Mucosa of rectum (tissue), 2 donors: ENCODE results near the gene ELOA.

Experiments used
- H3K27ac ChIP-seq, 2 donors: one replicate each; pipeline ENCODE4 v1.7.0; 2013; ENCODE audit warnings: inconsistent platforms in 2 of 2, low read depth in 2 of 2, low read length in 2 of 2
- H3K27me3 ChIP-seq, 2 donors: one replicate each; pipeline ENCODE4 v1.7.0; 2013; ENCODE audit warnings: low read length in 2 of 2; ENCODE audit not compliant: control insufficient read depth in 2 of 2, insufficient read depth in 2 of 2
- H3K36me3 ChIP-seq, 2 donors: one replicate each; pipeline ENCODE4 v1.7.0; 2013; ENCODE audit warnings: low read length in 2 of 2; ENCODE audit not compliant: control insufficient read depth in 2 of 2, insufficient read depth in 2 of 2
- H3K4me1 ChIP-seq, 2 donors: one replicate each; pipeline ENCODE4 v1.7.0; 2013; ENCODE audit warnings: low read length in 2 of 2, mild to moderate bottlenecking in 1 of 2; ENCODE audit not compliant: control insufficient read depth in 2 of 2, insufficient read depth in 2 of 2
- H3K4me3 ChIP-seq, 2 donors: one replicate each; pipeline ENCODE4 v1.7.0; 2013; ENCODE audit warnings: low read length in 2 of 2
- H3K9ac ChIP-seq, 2 donors: one replicate each; pipeline ENCODE4 v1.7.0; 2013; ENCODE audit warnings: low read length in 2 of 2, low read depth in 1 of 2, mild to moderate bottlenecking in 1 of 2
- H3K9me3 ChIP-seq, 2 donors: one replicate each; pipeline ENCODE4 v1.7.0; 2013; ENCODE audit warnings: low read length in 2 of 2; ENCODE audit not compliant: control insufficient read depth in 2 of 2
- donor health status: healthy.
- donor health status: Normal muscosa, but diverticular disease.

ELOA gene

DNA sequence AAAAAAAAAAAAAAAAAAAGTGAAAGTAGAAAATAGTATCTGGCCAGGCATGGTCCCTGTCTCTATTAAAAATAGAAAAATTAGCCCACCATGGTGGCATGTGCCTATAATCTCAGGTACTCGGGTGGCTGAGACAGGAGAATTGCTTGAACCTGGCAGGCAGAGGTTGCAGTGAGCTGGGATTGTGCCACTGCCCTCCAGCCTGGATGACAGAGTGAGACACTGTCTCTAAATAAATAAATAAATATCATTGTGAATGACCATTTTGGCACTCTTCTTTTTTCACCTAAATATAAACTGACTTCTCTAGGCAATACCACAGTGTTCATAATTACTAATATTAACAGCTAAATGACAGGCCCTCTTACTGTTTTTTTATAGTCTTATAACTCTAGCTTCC is 14.5 kb downstream of the ELOA start:
- Histone ChIP-seq H3K4me3 (no peak overlapping the region), H3K36me3 (peaks cover 77 to 82% of the 10 kb centered on the region in 2 donors), H3K27ac (no peak overlapping the region), H3K9me3 (no peaks in the 10 kb centered on the region), H3K4me1 (no peaks in the 10 kb centered on the region), H3K27me3 (no peaks in the 10 kb centered on the region), H3K9ac (no peak overlapping the region)

DNA sequence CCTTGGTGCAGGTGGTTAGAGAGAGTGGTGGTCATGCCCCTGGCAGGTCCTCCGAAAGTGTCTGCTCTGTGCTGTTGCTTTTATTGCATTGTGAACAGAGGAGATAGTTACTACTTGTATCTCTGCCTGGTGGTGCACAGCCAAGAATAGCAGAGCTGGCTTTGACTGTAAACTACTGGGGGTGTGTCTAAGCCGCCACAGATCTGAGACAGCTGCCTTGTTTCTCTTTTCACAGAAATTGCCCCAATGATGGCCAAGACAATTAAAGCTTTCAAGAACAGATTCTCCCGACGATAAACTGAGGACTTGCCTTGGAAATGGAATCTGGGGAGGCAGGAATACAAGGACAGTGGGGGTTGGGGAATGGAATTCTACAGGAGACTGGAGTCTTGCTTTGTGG is 16.0 kb downstream of the ELOA start:
- no peaks in the 10 kb centered on the region for H3K9me3 ChIP-seq
- no peaks in the 10 kb centered on the region for H3K27me3 ChIP-seq
- H3K9ac ChIP-seq, result no peak overlapping the region
- H3K36me3 ChIP-seq, result peaks cover 66 to 68% of the 10 kb centered on the region in 2 donors
- no peaks in the 10 kb centered on the region for H3K4me1 ChIP-seq
- no peak overlapping the region for H3K27ac ChIP-seq
- no peak overlapping the region for H3K4me3 ChIP-seq

DNA sequence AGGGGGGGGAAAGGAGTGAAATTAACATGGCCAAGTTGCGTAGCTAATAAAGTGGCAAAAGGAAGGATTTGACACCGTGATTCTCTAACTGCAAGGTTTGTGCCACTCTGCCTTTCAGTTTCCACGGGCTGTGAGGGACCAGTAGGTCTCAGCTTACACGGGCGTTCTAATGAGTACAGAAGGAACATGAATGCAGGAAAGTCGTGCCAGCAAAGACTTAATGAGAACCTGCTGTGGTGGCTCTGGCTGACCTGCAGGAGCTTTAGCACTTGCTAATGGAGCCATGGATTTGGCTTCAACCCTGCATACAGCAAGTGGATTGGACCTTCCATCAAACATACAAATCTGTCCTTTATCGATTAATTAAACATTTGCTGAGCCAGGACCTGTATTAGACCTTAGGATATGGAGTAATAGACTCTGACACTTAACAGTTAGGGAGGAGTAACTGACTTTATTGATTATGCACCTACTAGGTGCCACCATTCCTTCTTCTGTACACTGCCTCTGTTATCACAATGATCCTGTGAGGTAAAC is 19.8 kb downstream of the ELOA start:
- Histone ChIP-seq H3K9me3 (no peaks in the 10 kb centered on the region), H3K4me1 (no peaks in the 10 kb centered on the region), H3K27ac (no peak overlapping the region), H3K27me3 (no peaks in the 10 kb centered on the region), H3K4me3 (no peak overlapping the region), H3K36me3 (peaks cover 34 to 45% of the 10 kb centered on the region in 2 donors), H3K9ac (no peak overlapping the region)

DNA sequence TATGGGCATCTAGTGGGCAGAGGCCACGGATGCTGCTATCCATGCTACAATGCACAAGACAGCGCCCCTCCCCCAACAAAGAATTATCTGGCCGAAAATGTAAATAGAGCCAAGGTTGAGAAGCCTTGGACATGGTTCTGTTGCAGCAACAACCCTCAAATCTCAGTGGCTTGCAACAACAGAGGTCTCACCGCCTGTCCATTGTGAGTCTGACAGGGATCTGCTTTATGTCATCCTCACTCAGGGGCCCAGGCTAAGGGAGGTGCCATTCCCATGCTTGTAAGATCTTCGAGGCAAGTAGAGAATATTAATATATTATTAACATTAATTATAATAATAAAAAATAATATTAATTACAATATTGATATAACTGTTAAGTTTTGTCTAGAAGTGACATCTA is 25.5 kb downstream of the ELOA start:
- no peak overlapping the region for H3K4me3 ChIP-seq
- H3K27me3 ChIP-seq, result no peaks in the 10 kb centered on the region
- H3K9me3 ChIP-seq, result no peaks in the 10 kb centered on the region
- peaks cover 3 to 16% of the 10 kb centered on the region in 2 donors for H3K36me3 ChIP-seq
- no peak overlapping the region for H3K9ac ChIP-seq
- H3K27ac ChIP-seq, result no peak overlapping the region
- H3K4me1 ChIP-seq, result peaks cover 0 to 2% of the 10 kb centered on the region in 2 donors

DNA sequence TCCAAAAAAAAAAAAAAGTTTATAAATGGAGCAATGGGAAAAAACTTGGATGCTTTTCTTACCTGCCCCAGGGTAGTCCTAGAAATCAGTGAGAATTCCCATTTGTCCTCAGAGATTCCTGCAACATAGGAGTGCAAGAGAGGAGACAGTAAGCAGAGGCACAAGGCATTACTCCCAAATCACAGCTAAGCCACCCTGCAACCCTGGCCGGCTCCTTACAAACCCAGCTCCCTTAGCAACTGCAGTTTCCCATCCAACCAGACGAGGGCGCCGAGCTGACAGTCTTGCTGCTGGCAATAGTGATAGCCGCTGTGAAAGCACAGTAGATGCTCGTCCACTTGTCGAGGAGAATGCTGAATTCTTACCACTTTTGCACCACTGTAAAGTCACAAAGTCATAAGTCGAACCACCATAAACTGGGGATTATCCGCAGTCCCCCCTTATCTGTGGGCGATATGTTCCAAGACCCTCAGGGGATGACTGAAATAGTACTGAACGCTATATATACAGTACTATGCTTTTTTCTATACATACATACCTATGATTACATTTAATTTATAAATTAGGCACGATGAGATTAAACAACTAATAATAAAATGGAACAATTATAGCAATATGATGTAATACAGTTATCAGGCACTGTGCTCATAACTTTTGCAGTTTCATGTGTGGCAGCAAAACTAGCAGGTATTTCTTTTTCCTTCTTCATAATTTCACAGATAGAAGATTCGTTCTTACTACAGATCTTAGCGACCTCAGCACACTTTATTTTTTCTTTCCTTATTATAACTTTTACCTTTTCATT is 29.0 kb downstream of the ELOA start:
- no peak overlapping the region for H3K9ac ChIP-seq

DNA sequence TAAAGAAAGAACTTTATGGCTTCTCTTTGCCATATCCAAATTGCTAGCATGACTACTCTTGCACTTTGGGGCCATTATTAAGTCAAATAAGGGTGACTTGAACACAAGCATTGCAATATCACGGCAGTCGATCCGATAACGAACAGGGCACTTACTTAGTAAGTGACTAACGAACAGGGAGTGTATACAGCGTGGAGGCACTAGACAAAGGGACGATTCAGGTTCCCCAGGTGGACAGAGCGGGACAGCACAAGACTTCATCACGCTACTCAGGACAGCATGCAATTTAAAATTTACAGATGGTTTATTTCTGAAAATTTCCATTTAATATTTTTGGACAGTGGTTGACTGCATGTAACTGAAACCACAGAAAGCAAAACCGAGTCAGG is 29.6 kb downstream of the ELOA start:
- no peak overlapping the region for H3K9ac ChIP-seq
- no peaks in the 10 kb centered on the region for H3K9me3 ChIP-seq
- peaks cover 3 to 4% of the 10 kb centered on the region in 2 donors for H3K36me3 ChIP-seq
- H3K27me3 ChIP-seq, result no peaks in the 10 kb centered on the region
- H3K4me1 ChIP-seq, result peaks cover 8 to 9% of the 10 kb centered on the region in 2 donors
- no peak overlapping the region for H3K4me3 ChIP-seq
- no peak overlapping the region for H3K27ac ChIP-seq

More for the DNA sequence above, 29.0 kb downstream of the ELOA start:
- Histone ChIP-seq H3K4me3 (no peak overlapping the region), H3K4me1 (peaks cover 4% of the 10 kb centered on the region in 2 donors), H3K36me3 (peaks cover 3 to 8% of the 10 kb centered on the region in 2 donors), H3K27me3 (no peaks in the 10 kb centered on the region), H3K9me3 (no peaks in the 10 kb centered on the region), H3K27ac (no peak overlapping the region)

DNA sequence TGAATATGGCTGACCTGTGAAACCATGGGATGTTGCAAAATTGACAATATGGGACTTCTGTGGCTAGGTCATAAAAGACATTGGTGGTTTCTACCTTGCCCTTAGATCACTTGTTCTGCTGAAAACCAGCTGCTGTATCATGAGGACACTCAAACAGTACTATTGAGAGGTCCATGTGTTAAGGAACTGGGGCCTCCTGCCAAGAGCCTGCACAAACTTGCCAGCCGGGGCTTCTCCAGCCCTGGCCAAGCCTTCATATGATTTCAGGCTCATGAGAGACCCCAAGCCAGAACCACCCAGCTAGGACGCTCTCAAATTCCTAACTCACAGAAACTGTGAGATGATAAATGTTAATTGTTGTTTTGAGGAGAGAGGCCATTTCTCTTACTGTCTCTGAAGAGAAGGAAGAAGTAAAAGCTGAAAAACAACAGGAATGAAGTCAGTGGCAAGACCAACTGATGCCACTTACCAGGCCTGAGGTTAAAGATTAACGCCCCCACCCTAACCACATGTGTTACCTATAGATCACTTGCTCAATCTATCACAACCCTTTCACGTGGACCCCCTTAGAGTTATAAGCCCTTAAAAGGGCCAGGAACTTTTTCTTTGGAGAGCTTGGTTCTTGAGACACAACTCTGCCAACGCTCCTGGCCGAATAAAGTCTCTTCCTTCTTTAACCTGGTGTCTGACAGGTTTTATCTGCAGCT is 31.1 kb downstream of the ELOA start:
- H3K4me1 ChIP-seq, result peaks cover 14% of the 10 kb centered on the region in 2 donors
- no peak overlapping the region for H3K9ac ChIP-seq
- H3K4me3 ChIP-seq, result no peak overlapping the region
- no peak overlapping the region for H3K27ac ChIP-seq
- H3K27me3 ChIP-seq, result no peaks in the 10 kb centered on the region
- H3K36me3 ChIP-seq, result no peaks in the 10 kb centered on the region
- no peaks in the 10 kb centered on the region for H3K9me3 ChIP-seq

DNA sequence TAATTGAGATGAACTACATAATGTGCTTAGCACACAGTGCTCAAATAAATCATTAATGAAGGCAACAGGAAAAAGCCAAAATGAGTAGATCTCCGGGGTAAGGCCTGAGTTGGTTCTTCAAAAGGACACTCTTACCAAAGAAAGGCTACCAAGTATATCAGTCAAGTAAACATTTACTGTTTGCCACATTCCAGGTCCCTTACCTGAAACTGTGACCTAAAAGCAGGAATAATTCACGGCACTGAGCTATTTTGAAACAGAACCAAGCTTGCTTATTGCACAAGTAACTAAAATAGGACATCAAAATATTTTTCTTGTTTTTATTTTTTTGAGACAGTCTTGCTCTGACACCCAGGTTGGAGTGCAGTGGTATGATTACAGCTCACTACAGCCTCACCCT is 32.9 kb downstream of the ELOA start:
- Histone ChIP-seq H3K27me3 (no peaks in the 10 kb centered on the region), H3K36me3 (no peaks in the 10 kb centered on the region), H3K9me3 (no peaks in the 10 kb centered on the region), H3K9ac (no peak overlapping the region), H3K27ac (no peak overlapping the region), H3K4me3 (no peak overlapping the region), H3K4me1 (peaks cover 19% of the 10 kb centered on the region in 2 donors)

DNA sequence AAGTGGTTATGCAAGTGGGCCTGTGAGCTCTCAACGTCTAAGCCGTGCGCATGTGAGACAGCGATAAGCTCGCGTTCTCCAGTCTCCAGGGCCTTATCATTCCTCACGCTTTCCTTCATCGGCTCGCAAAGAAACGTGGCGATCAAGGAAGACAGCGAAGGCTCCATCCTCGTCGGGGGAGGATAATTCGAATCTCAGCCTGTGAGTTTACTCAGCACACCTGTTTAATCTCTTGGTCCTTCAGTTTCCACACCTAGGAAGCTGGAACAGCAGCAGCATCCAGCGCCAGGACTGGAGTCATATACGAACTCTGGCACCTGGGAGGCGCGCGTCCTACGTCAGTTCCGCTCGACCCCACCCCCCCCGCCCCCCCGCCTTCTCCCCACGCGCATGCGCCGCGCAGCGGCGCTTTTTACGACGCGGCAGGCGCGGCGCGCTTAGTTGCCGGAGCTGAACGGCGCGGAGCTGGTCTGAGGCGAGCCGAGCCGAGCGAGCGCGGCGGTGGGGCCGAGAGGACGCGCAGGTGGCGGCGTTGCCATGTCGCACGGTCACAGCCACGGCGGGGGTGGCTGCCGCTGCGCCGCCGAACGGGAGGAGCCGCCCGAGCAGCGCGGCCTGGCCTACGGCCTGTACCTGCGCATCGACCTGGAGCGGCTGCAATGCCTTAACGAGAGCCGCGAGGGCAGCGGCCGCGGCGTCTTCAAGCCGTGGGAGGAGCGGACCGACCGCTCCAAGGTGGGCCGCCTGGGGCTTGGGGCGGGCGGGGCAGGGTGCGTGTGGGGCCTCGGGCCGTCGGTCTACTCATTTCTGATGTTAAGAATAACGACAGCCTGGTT is 34.9 kb downstream of the ELOA start, which contains the start of gene PITHD1:
TSS of gene PITHD1 (plus strand) at position 440 of the 836 bp plus-strand sequence. CDS start at position 538, 98 bp downstream.
- H3K9ac ChIP-seq, result peak within 1 kb of the TSS; percentile 88 to 99
- H3K36me3 ChIP-seq, result peaks cover 4 to 5% of the 10 kb centered on the region in 2 donors
- H3K27me3 ChIP-seq, result no peaks in the 10 kb centered on the region
- peak within 1 kb of the TSS; percentile 89 to 95 for H3K4me3 ChIP-seq
- H3K9me3 ChIP-seq, result no peaks in the 10 kb centered on the region
- peaks cover 17 to 19% of the 10 kb centered on the region in 2 donors for H3K4me1 ChIP-seq
- peak within 1 kb of the TSS; percentile 92 to 97 for H3K27ac ChIP-seq
